GM21717 (cell line): ENCODE measurements around the gene EMP1.

ENCODE experiments used
- ATAC-seq: cut with Tn5 transposase; IDR thresholded peaks from one replicate; pipeline ENCODE4 v1.9.1; 2021; ENCODE audit warnings: mild to moderate bottlenecking, moderate library complexity; ENCODE audit not compliant: unreplicated experiment

EMP1 gene

GRCh38 chr12:13196130-13196921, at the start of gene EMP1:
TSS of gene EMP1 (plus strand) at chr12:13196726. CDS start at chr12:13211511, 14,785 bp downstream.
- peak; percentile 83 for ATAC-seq

GRCh38 chr12:13147688-13148484, 48.6 kb upstream of the EMP1 start:
- no peak for ATAC-seq

GRCh38 chr12:13148485-13148847, 48.1 kb upstream of the EMP1 start:
- no peak for ATAC-seq

GRCh38 chr12:13149411-13149810, 47.1 kb upstream of the EMP1 start:
- no peak for ATAC-seq

- no peak for ATAC-seq
Observed at GRCh38 chr12:13152281-13152680, 44.2 kb upstream of the EMP1 start.

GRCh38 chr12:13152756-13153155, 43.8 kb upstream of the EMP1 start:
- no peak for ATAC-seq

GRCh38 chr12:13153180-13153579, 43.3 kb upstream of the EMP1 start:
- ATAC-seq, result no peak

GRCh38 chr12:13154027-13154538, 42.4 kb upstream of the EMP1 start:
- no peak for ATAC-seq

- no peak for ATAC-seq
Observed at GRCh38 chr12:13154831-13155230, 41.7 kb upstream of the EMP1 start.

GRCh38 chr12:13156277-13156676, 40.2 kb upstream of the EMP1 start:
- no peak for ATAC-seq

GRCh38 chr12:13161172-13161571, 35.4 kb upstream of the EMP1 start:
- no peak for ATAC-seq

GRCh38 chr12:13162904-13163303, 33.6 kb upstream of the EMP1 start:
- ATAC-seq, result no peak

GRCh38 chr12:13163868-13164635, 32.5 kb upstream of the EMP1 start:
- no peak for ATAC-seq

GRCh38 chr12:13164921-13165616, 31.5 kb upstream of the EMP1 start:
- ATAC-seq, result no peak

GRCh38 chr12:13165617-13166041, 30.9 kb upstream of the EMP1 start:
- peak; percentile 49 for ATAC-seq

- ATAC-seq, result no peak
Observed at GRCh38 chr12:13167226-13167625, 29.3 kb upstream of the EMP1 start.

GRCh38 chr12:13167906-13168305, 28.6 kb upstream of the EMP1 start:
- ATAC-seq, result no peak

- no peak for ATAC-seq
Observed at GRCh38 chr12:13169272-13169671, 27.3 kb upstream of the EMP1 start.

GRCh38 chr12:13170892-13171490, 25.5 kb upstream of the EMP1 start:
- no peak for ATAC-seq
